Neural cell (in vitro differentiated cells): ENCODE data around the gene AMZ1. TPM values are rescaled to one million over a fixed set of nuclear protein-coding genes. Genes with fewer than 3 reads are reported as not detected.

Experiments
- H2AFZ ChIP-seq: fragments of 200-600, 300-800 bp; sonication (generic), shearing (Covaris generic); 2 replicates; pipeline ENCODE4 v1.6.0; 2014; ENCODE audit warnings: low read depth, mild to moderate bottlenecking, antibody characterized with exemption, low read length, moderate library complexity
- H3F3A ChIP-seq: fragments of 200-600 bp; shearing (Covaris generic); 2 replicates; pipeline ENCODE4 v1.6.1; 2016; ENCODE audit warnings: mild to moderate bottlenecking, moderate library complexity, mixed read lengths, antibody characterized with exemption, low read length; ENCODE audit not compliant: insufficient read depth, poor library complexity, severe bottlenecking
- H3K27ac ChIP-seq: fragments of 200-600, 300-800 bp; sonication (generic), shearing (Covaris generic); 2 replicates; pipeline ENCODE4 v1.5.1; 2014; ENCODE audit warnings: mild to moderate bottlenecking, low read length, moderate library complexity
- H3K27me3 ChIP-seq: fragments of 300-800, 200-600 bp; sonication (generic), shearing (Covaris generic); 2 replicates; pipeline ENCODE4 v1.6.0; 2014; ENCODE audit warnings: mild to moderate bottlenecking, low read depth, low read length, moderate library complexity; ENCODE audit not compliant: insufficient read depth
- H3K36me3 ChIP-seq: fragments of 300-800, 200-600 bp; sonication (generic), shearing (Covaris generic); 2 replicates; pipeline ENCODE4 v1.5.1; 2014; ENCODE audit warnings: mild to moderate bottlenecking, antibody characterized with exemption, low read length, moderate library complexity; ENCODE audit not compliant: insufficient read depth
- H3K4me2 ChIP-seq: fragments of 300-800, 200-600 bp; sonication (generic), shearing (Covaris generic); 2 replicates; pipeline ENCODE4 v1.6.0; 2014; ENCODE audit warnings: mild to moderate bottlenecking, low read length
- H3K4me3 ChIP-seq: fragments of 300-800, 200-600 bp; sonication (generic), shearing (Covaris generic); 2 replicates; pipeline ENCODE4 v1.5.1; 2014; ENCODE audit warnings: mild to moderate bottlenecking, low read length, moderate library complexity
- H3K79me2 ChIP-seq: fragments of 200-600 bp; shearing (Covaris generic); replicated peaks from 2 replicates; pipeline ENCODE4 v1.6.0; 2014; ENCODE audit warnings: mild to moderate bottlenecking, low read length, moderate library complexity; ENCODE audit not compliant: insufficient read depth
- H3K9ac ChIP-seq: fragments of 300-800, 200-600 bp; sonication (generic), shearing (Covaris generic); 2 replicates; pipeline ENCODE4 v1.6.1; 2016; ENCODE audit warnings: mild to moderate bottlenecking, low read length, mixed read lengths
- H3K9me2 ChIP-seq: fragments of 200-600 bp; shearing (Covaris generic); 2 replicates; pipeline ENCODE4 v1.6.1; 2016; ENCODE audit warnings: mild to moderate bottlenecking, low read length, mixed read lengths; ENCODE audit not compliant: insufficient read depth
- H3K9me3 ChIP-seq: fragments of 200-600, 300-800 bp; sonication (generic), shearing (Covaris generic); 2 replicates; pipeline ENCODE4 v1.6.1; 2016; ENCODE audit warnings: mild to moderate bottlenecking, mixed run types, low read length, moderate library complexity, mixed read lengths
- H4K20me1 ChIP-seq: fragments of 200-600 bp; shearing (Covaris generic); 2 replicates; pipeline ENCODE4 v1.6.1; 2016; ENCODE audit warnings: mild to moderate bottlenecking, mixed run types; ENCODE audit not compliant: insufficient read depth
- CTCF ChIP-seq: fragments of 450-650 bp; IDR thresholded peaks from 2 replicates; pipeline ENCODE4 v1.5.1; 2014; ENCODE audit warnings: antibody characterized with exemption, mild to moderate bottlenecking, moderate library complexity; ENCODE audit not compliant: poor library complexity, severe bottlenecking
- EP300 ChIP-seq: fragments of 450-650 bp; conservative IDR thresholded peaks from 2 replicates; pipeline ENCODE4 v1.6.1; 2014; ENCODE audit warnings: antibody characterized with exemption, mild to moderate bottlenecking, moderate library complexity; ENCODE audit not compliant: poor library complexity, severe bottlenecking
- EZH2 ChIP-seq: fragments of 200-600, 300-800 bp; shearing (Covaris generic), sonication (generic); IDR thresholded peaks from 2 replicates; pipeline ENCODE4 v1.6.1; 2014; ENCODE audit warnings: antibody characterized with exemption, low read length, borderline replicate concordance, mild to moderate bottlenecking; ENCODE audit not compliant: insufficient read depth, poor library complexity, severe bottlenecking
- MXI1 ChIP-seq: fragments of 450-650 bp; conservative IDR thresholded peaks from 2 replicates; pipeline ENCODE4 v1.6.1; 2014; ENCODE audit warnings: antibody characterized with exemption, mild to moderate bottlenecking; ENCODE audit not compliant: poor library complexity, severe bottlenecking
- POLR2AphosphoS5 ChIP-seq: IDR thresholded peaks from 2 replicates; pipeline ENCODE4 v1.6.1; 2012
- RAD21 ChIP-seq: fragments of 450-650 bp; conservative IDR thresholded peaks from 2 replicates; pipeline ENCODE4 v1.6.1; 2014; ENCODE audit warnings: antibody characterized with exemption, mild to moderate bottlenecking, moderate library complexity
- SMC3 ChIP-seq: fragments of 450-650 bp; conservative IDR thresholded peaks from 2 replicates; pipeline ENCODE4 v1.6.1; 2014; ENCODE audit warnings: antibody characterized with exemption, mild to moderate bottlenecking, moderate library complexity; ENCODE audit not compliant: poor library complexity
- TAF1 ChIP-seq: IDR thresholded peaks from 2 replicates; pipeline ENCODE4 v1.6.1; 2012; ENCODE audit warnings: low read depth
- polyA plus RNA-seq: library from polyadenylated mRNA; depleted of rRNA; stranded (reverse); fragments of >200 nt; gene quantifications from 2 replicates; pipeline ENCODE4 v1.2.3, GENCODE V29; 2014
- TF ChIP-seq, protein P1 (sequence below): IDR thresholded peaks from 2 replicates; pipeline ENCODE4 v1.6.1; 2012; ENCODE audit warnings: borderline replicate concordance

Gene AMZ1
- polyA plus RNA-seq, 1 donor from 2014 or later = not detected

DNA sequence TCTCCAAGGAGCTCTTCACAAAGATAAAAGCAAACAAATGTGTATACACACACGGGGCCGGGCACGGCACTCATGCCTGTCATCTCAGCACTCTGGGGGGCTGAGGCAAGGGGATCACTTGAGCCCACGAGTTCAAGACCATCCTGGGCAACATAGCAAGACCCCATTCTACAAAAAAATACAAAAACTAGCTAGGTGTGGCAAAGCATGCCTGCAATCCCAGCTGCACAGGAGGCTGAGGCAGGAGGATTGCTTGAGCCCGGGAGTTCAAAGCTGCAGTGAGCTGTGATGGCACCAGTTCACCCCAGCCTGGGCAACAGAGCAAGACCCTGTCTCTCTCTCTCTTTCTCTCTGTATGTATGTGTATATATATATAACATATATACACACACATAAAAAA is 33.9 kb upstream of the AMZ1 start:
- no peak overlapping the region for H2AFZ ChIP-seq
- H3K9me3 ChIP-seq = no peaks in the 10 kb centered on the region
- TF ChIP-seq EP300 (no peak), POLR2AphosphoS5 (no peak), TAF1 (no peak), EZH2 (no peak), SMC3 (no peak)
- no peaks in the 10 kb centered on the region for H3K79me2 ChIP-seq
- no peak overlapping the region for H3K4me2 ChIP-seq
- H3K36me3 ChIP-seq = no peaks in the 10 kb centered on the region
- no peak overlapping the region for H3K4me3 ChIP-seq
- H4K20me1 ChIP-seq = no peaks in the 10 kb centered on the region
- H3F3A ChIP-seq = no peaks in the 10 kb centered on the region
- H3K27me3 ChIP-seq = no peaks in the 10 kb centered on the region
- H3K9ac ChIP-seq = no peak overlapping the region
- H3K27ac ChIP-seq = no peak overlapping the region
- no peaks in the 10 kb centered on the region for H3K9me2 ChIP-seq

DNA sequence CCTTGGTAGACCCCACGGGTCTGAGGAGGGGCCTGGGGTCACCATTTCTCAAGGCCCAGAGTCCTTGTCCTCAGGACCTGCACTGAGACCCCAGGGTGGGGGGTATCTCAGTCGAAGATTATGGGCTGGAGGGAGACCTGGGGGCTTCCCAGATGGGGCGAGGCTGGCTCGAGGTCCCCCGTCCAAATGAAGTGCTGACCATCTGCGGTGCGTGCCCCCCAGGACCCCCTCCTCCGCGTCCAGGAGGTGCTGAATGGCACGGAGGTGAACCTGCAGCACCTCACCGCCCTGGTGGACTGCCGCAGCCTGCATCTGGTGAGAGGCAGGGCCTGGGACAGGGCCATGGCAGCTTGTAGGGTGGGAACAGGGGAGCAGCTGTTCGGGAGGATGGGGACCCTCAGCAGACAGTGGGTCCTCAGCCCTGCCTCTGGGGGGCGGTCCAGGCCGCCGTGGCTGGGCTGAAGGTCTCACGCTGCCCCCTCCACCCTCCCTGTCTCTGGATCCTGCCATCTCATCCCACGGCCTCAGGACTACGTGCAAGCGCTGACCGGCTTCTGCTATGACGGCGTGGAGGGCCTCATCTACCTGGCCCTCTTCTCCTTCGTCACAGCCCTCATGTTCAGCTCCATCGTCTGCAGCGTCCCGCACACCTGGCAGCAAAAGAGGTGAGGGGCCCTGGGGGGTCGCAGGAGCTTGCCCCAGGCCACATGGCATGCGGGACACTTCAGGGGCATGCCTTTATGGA is 32.0 kb upstream of the AMZ1 start:
- no peaks in the 10 kb centered on the region for H3K9me2 ChIP-seq
- H3K9me3 ChIP-seq = no peaks in the 10 kb centered on the region
- no peak overlapping the region for H2AFZ ChIP-seq
- H4K20me1 ChIP-seq = no peaks in the 10 kb centered on the region
- TF ChIP-seq MXI1 (no peak), TAF1 (no peak), CTCF (no peak), EZH2 (no peak), RAD21 (no peak), POLR2AphosphoS5 (no peak), SMC3 (no peak)
- TF ChIP-seq, protein P1, sequence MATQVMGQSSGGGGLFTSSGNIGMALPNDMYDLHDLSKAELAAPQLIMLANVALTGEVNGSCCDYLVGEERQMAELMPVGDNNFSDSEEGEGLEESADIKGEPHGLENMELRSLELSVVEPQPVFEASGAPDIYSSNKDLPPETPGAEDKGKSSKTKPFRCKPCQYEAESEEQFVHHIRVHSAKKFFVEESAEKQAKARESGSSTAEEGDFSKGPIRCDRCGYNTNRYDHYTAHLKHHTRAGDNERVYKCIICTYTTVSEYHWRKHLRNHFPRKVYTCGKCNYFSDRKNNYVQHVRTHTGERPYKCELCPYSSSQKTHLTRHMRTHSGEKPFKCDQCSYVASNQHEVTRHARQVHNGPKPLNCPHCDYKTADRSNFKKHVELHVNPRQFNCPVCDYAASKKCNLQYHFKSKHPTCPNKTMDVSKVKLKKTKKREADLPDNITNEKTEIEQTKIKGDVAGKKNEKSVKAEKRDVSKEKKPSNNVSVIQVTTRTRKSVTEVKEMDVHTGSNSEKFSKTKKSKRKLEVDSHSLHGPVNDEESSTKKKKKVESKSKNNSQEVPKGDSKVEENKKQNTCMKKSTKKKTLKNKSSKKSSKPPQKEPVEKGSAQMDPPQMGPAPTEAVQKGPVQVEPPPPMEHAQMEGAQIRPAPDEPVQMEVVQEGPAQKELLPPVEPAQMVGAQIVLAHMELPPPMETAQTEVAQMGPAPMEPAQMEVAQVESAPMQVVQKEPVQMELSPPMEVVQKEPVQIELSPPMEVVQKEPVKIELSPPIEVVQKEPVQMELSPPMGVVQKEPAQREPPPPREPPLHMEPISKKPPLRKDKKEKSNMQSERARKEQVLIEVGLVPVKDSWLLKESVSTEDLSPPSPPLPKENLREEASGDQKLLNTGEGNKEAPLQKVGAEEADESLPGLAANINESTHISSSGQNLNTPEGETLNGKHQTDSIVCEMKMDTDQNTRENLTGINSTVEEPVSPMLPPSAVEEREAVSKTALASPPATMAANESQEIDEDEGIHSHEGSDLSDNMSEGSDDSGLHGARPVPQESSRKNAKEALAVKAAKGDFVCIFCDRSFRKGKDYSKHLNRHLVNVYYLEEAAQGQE = no peak
- H3K36me3 ChIP-seq = no peaks in the 10 kb centered on the region
- no peak overlapping the region for H3K27ac ChIP-seq
- no peaks in the 10 kb centered on the region for H3F3A ChIP-seq
- H3K27me3 ChIP-seq = no peaks in the 10 kb centered on the region
- no peaks in the 10 kb centered on the region for H3K79me2 ChIP-seq
- H3K9ac ChIP-seq = no peak overlapping the region
- H3K4me3 ChIP-seq = no peak overlapping the region
- H3K4me2 ChIP-seq = no peak overlapping the region
